ENCODE data around the gene ZYX.

Gene ZYX

GRCh38 chr7:143396182-143396581, 15.0 kb downstream of the ZYX start:
- no peak for DNase-seq (ENCODE audit: low read depth, low spot score)
- TF ChIP-seq CTCF (IDR thresholded peaks at IDR 0.05; ENCODE audit: insufficient read depth, low read length, missing control alignments) = no peak
- ChIA-PET CTCF (interaction anchor here (0.8 to 2.8 kb wide), 4 partner anchors 10 to 156 kb away, joined by 3 to 9 read pairs (median 6); no protein-coding TSS in a partner anchor), POLR2A (interaction anchor here (5.6 to 8.0 kb wide), 2 partner anchors 10 to 14 kb away, joined by 29 to 104 read pairs; partner anchors contain the start of gene ZYX)
- no peak overlapping the region for H3K4me3 ChIP-seq (ENCODE audit: low read depth, low read length)

GRCh38 chr7:143396625-143397556, 15.7 kb downstream of the ZYX start:
- ChIA-PET CTCF (interaction anchor here (0.7 to 2.8 kb wide), 3 partner anchors 19 to 157 kb away, joined by 3 to 9 read pairs (median 9); no protein-coding TSS in a partner anchor), POLR2A (interaction anchor here (5.6 to 8.0 kb wide), 2 partner anchors 9 to 15 kb away, joined by 29 to 104 read pairs; partner anchors contain the start of gene ZYX)
- H3K4me3 ChIP-seq (ENCODE audit: low read depth, low read length) = no peak overlapping the region
- DNase-seq (ENCODE audit: low read depth, low spot score) = no peak
- no peak for TF ChIP-seq CTCF (IDR thresholded peaks at IDR 0.05; ENCODE audit: insufficient read depth, low read length, missing control alignments)

GRCh38 chr7:143397710-143398530, 16.8 kb downstream of the ZYX start:
- ChIA-PET POLR2A (no interaction called here), CTCF (interaction anchor here (0.7 to 1.3 kb wide), 3 partner anchors 12 to 19 kb away, joined by 3 read pairs; no protein-coding TSS in a partner anchor)
- H3K4me3 ChIP-seq (ENCODE audit: low read depth, low read length) = no peak overlapping the region
- TF ChIP-seq CTCF (IDR thresholded peaks at IDR 0.05; ENCODE audit: insufficient read depth, low read length, missing control alignments) = no peak
- no peak for DNase-seq (ENCODE audit: low read depth, low spot score)

GRCh38 chr7:143398616-143399015, 17.5 kb downstream of the ZYX start:
- no peak for TF ChIP-seq CTCF (IDR thresholded peaks at IDR 0.05; ENCODE audit: insufficient read depth, low read length, missing control alignments)
- DNase-seq (ENCODE audit: low read depth, low spot score) = no peak
- H3K4me3 ChIP-seq (ENCODE audit: low read depth, low read length) = no peak overlapping the region
- POLR2A ChIA-PET = no interaction called here
- CTCF ChIA-PET = interaction anchor here (0.9 to 1.3 kb wide), 2 partner anchors 11 to 18 kb away, joined by 3 read pairs; no protein-coding TSS in a partner anchor

GRCh38 chr7:143399151-143399550, 18.0 kb downstream of the ZYX start:
- POLR2A ChIA-PET = no interaction called here
- CTCF ChIA-PET = interaction anchor here (0.9 to 1.3 kb wide), 2 partner anchors 10 to 19 kb away, joined by 3 read pairs; no protein-coding TSS in a partner anchor
- TF ChIP-seq CTCF (IDR thresholded peaks at IDR 0.05; ENCODE audit: insufficient read depth, low read length, missing control alignments) = no peak
- DNase-seq (ENCODE audit: low read depth, low spot score) = no peak
- no peak overlapping the region for H3K4me3 ChIP-seq (ENCODE audit: low read depth, low read length)

Measured in AG04449 (cell line).